Stomach (tissue), 9 donors: ENCODE data around the gene KTN1. TPM values are rescaled to one million over a fixed set of nuclear protein-coding genes. Genes with fewer than 3 reads are reported as not detected.

Source experiments
- DNase-seq, 2 donors: peaks; one replicate each; pipeline versions ENCODE4 v3.0.0 to v3.0.0-alpha.2; 2013 to 2019
- H3K27ac ChIP-seq, 5 donors: fragments of 200-600 bp in 4 of 5; sonication (generic) in 4 of 5; one replicate each; pipeline ENCODE4 v1.5.1; 2013 to 2019; ENCODE audit warnings: mild to moderate bottlenecking in 1 of 5, moderate library complexity in 1 of 5
- H3K27me3 ChIP-seq, 3 donors: fragments of 200-600 bp; sonication (generic); one replicate each; pipeline ENCODE4 v1.5.1; 2017 to 2019; ENCODE audit warnings: mixed run types in 1 of 3
- H3K36me3 ChIP-seq, 4 donors: fragments of 200-600 bp; sonication (generic); 1 replicate in 3 of 4; 2 replicates in 1 of 4; pipeline ENCODE4 v1.5.1; 2016 to 2019
- H3K4me1 ChIP-seq, 4 donors: fragments of 200-600 bp; sonication (generic); one replicate each; pipeline ENCODE4 v1.5.1; 2016 to 2019
- H3K4me3 ChIP-seq, 4 donors: fragments of 200-600 bp; sonication (generic) in 3 of 4; one replicate each; pipeline ENCODE4 v1.5.1; 2016 to 2019; ENCODE audit warnings: mild to moderate bottlenecking in 1 of 4
- H3K9me3 ChIP-seq, 4 donors: fragments of 200-600 bp; sonication (generic); one replicate each; pipeline ENCODE4 v1.5.1; 2016 to 2019
- CTCF ChIP-seq, 7 experiments: fragments of 450-650 bp in 4 of 7; fragments of 200-600 bp in 3 of 7; sonication (generic) in 3 of 7; IDR thresholded peaks; one replicate each; pipeline ENCODE4 v1.5.1; 2016 to 2019; ENCODE audit warnings: antibody characterized with exemption in 7 of 7, control low read depth in 2 of 7, mild to moderate bottlenecking in 1 of 7
- EP300 ChIP-seq: sonication (generic); formaldehyde crosslinking; IDR thresholded peaks from one replicate; pipeline ENCODE4 v1.6.1; 2017; ENCODE audit warnings: antibody characterized with exemption
- POLR2A ChIP-seq, 4 donors: fragments of 450-650 bp; IDR thresholded peaks; one replicate each; pipeline ENCODE4 v1.6.1; 2016; ENCODE audit warnings: antibody characterized with exemption in 4 of 4, control low read depth in 2 of 4, mild to moderate bottlenecking in 1 of 4, moderate library complexity in 1 of 4
- POLR2AphosphoS5 ChIP-seq, 3 donors: sonication (generic); formaldehyde crosslinking; IDR thresholded peaks; one replicate each; pipeline ENCODE4 v1.6.1; 2016; ENCODE audit warnings: antibody characterized with exemption in 3 of 3
- WGBS, 5 donors: extraction: QIAGEN DNeasy Blood & Tissue Kit in 3 of 5; methylation state at CpG; one replicate each; pipeline versions ENCODE4 v1.1.5 to v1.1.7; 2013 to 2018; 5-methylcytosine and 5-hydroxymethylcytosine counted together
- intact Hi-C: fragments of 100-400 bp; cut with DNase I; formaldehyde crosslinking; loops from one replicate; pipeline ENCODE4 v1.15.1; 2023; ENCODE audit warnings: low total_unique reads
- polyA plus RNA-seq, 3 donors: library from polyadenylated mRNA; stranded (reverse); fragments of 200-250 nt; gene quantifications; one replicate each; pipeline ENCODE4 v1.2.3, GENCODE V29; 2013
- small RNA-seq, 4 donors: library from RNA; depleted of rRNA; stranded (forward); fragments of <200 nt; gene quantifications; one replicate each; pipeline ENCODE3, GENCODE V24; 2016
- total RNA-seq, 5 donors: library from RNA; depleted of rRNA; stranded (reverse); fragments of >200 nt; gene quantifications; one replicate each; pipeline versions ENCODE4 v1.1.0 to v1.2.3, GENCODE V29; 2014 to 2016
- donor health status: healthy with polysubstance abuse.
- donor health status: Bipolar disorder and iron deficiency.
- donor health status: healthy.

KTN1 gene
- total and polyA plus RNA-seq, 8 donors, result 43.3 to 123 (median 81.2) TPM

- WGBS, 5 donors, result 29 to 51% (median 47%) methylated on average over 3 of the region's 3 CpGs
- peaks cover 0 to 8% (median 3%) of the 10 kb centered on the region in 4 donors for H3K9me3 ChIP-seq
- DNase-seq, result no peak
- H3K4me3 ChIP-seq, result no peak overlapping the region
- intact Hi-C loops, result no loop called here
- TF ChIP-seq EP300 (no peak), POLR2A (IDR thresholded peaks at IDR 0.05) (no peak), CTCF (IDR thresholded peaks at IDR 0.05) (no peak), POLR2AphosphoS5 (IDR thresholded peaks at IDR 0.05) (no peak)
- H3K36me3 ChIP-seq, result no peaks in the 10 kb centered on the region
- no peaks in the 10 kb centered on the region for H3K27me3 ChIP-seq
- H3K4me1 ChIP-seq, result peaks cover 5 to 15% (median 13%) of the 10 kb centered on the region in 4 donors
- no peak overlapping the region for H3K27ac ChIP-seq
Measured at GRCh38 chr14:55733599-55733998, 153.6 kb downstream of the KTN1 start.

Small RNAs within 50 kb of the gene (small RNA-seq; reads per million reads assigned to genes)
- 0 reads per million in 4 donors for gene RF00019

Other genes starting within 250 kb of the KTN1 start
- 10 to 100 TPM in 2 of 5 donors, 1 to 10 TPM in 3; 5.8 to 29.7 (median 7.0) TPM for gene ATG14, start 168.4 kb upstream of the KTN1 start, total RNA-seq
- 1 to 10 TPM; 3.3 to 5.4 (median 3.7) TPM for gene ATG14, start 168.4 kb upstream of the KTN1 start, polyA plus RNA-seq
- gene TBPL2, start 139.6 kb upstream of the KTN1 start, total RNA-seq, result not detected
- not detected for gene TBPL2, start 139.6 kb upstream of the KTN1 start, polyA plus RNA-seq